GM12878 (cell line): ENCODE data around the gene PURA. TPM values are rescaled to one million over a fixed set of nuclear protein-coding genes. Genes with fewer than 3 reads are reported as not detected.

Source experiments
- ATAC-seq: fragments of 200-7000 bp; cut with Tn5 transposase; 3 replicates; pipeline ENCODE4 v1.9.1; 2020; ENCODE audit warnings: mild to moderate bottlenecking, moderate library complexity
- BruUV-seq: library from RNA; stranded (reverse); fragments of 400-500 nt; replicated peaks from 2 replicates; lab custom pipeline; 2021; lab: Mats Ljungman, UMichigan
- CTCF ChIA-PET: fragments of 300-600 bp; sonication (Branson Sonifier 250); formaldehyde crosslinking; extraction: SDS; loops from one replicate; lab custom pipeline; 2021; ENCODE audit warnings: inconsistent platforms; lab: Yijun Ruan, JAX
- POLR2A ChIA-PET: fragments of 350-600 bp; formaldehyde crosslinking; extraction: SDS; loops from one replicate; lab custom pipeline; 2021; ENCODE audit warnings: inconsistent platforms; lab: Charles Lee
- RAD21 ChIA-PET: fragments of 300-600 bp; sonication (Branson Sonifier 250); formaldehyde crosslinking; loops from one replicate; lab custom pipeline; 2023; ENCODE audit warnings: antibody characterized with exemption; ENCODE audit not compliant: unreplicated experiment; lab: Charles Lee
- SMC1A ChIA-PET: fragments of 300-600 bp; sonication (Branson Sonifier 250); formaldehyde crosslinking; loops from one replicate; lab custom pipeline; 2023; ENCODE audit not compliant: unreplicated experiment, uncharacterized antibody; lab: Charles Lee
- DNase-seq: peaks from one replicate; pipeline ENCODE4 v3.0.0-alpha.2; 2011; ENCODE audit warnings: low read depth, low spot score
- FAIRE-seq: peaks from 3 replicates; lab custom pipeline; 2011; peaks lifted over from hg19 to GRCh38; lab: Jason Lieb, UNC
- H2AFZ ChIP-seq: 2 replicates; pipeline ENCODE4 v1.6.0; 2011; ENCODE audit warnings: low read depth, low read length, control low read depth; ENCODE audit not compliant: control insufficient read depth
- H3K27ac ChIP-seq: 2 replicates; pipeline ENCODE4 v1.5.1; 2011; ENCODE audit warnings: control low read depth; ENCODE audit not compliant: control insufficient read depth, insufficient read depth
- H3K27me3 ChIP-seq, 2 experiments: replicated peaks in 1 of 2; 2 replicates each; pipeline versions ENCODE4 v1.6.0 to v1.6.1; 2011; ENCODE audit warnings: low read length in 1 of 2; ENCODE audit not compliant: control insufficient read depth in 2 of 2, insufficient read depth in 2 of 2
- H3K36me3 ChIP-seq, 2 experiments: 2 replicates each; pipeline ENCODE4 v1.5.1; 2011; ENCODE audit warnings: low read length in 1 of 2; ENCODE audit not compliant: control insufficient read depth in 2 of 2, insufficient read depth in 2 of 2
- H3K4me1 ChIP-seq: 2 replicates; pipeline ENCODE4 v1.6.1; 2011; ENCODE audit warnings: mild to moderate bottlenecking, low read length, moderate library complexity, mixed read lengths; ENCODE audit not compliant: control insufficient read depth, insufficient read depth
- H3K4me2 ChIP-seq: 2 replicates; pipeline ENCODE4 v1.6.0; 2011; ENCODE audit warnings: control low read depth; ENCODE audit not compliant: control insufficient read depth, insufficient read depth
- H3K4me3 ChIP-seq: fragments of 200-600 bp; sonication (generic); 2 replicates; pipeline ENCODE4 v1.5.1; 2016
- H3K79me2 ChIP-seq: 2 replicates; pipeline ENCODE4 v1.6.0; 2011; ENCODE audit warnings: low read length; ENCODE audit not compliant: control insufficient read depth, insufficient read depth
- H3K9ac ChIP-seq: 2 replicates; pipeline ENCODE4 v1.8.0; 2011; ENCODE audit warnings: low read length, control low read depth, mixed read lengths; ENCODE audit not compliant: control insufficient read depth, insufficient read depth
- H3K9me3 ChIP-seq: replicated peaks from 3 replicates; pipeline ENCODE4 v1.5.1; 2011; ENCODE audit warnings: mild to moderate bottlenecking, low read length; ENCODE audit not compliant: control insufficient read depth, insufficient read depth
- H4K20me1 ChIP-seq: 2 replicates; pipeline ENCODE4 v1.6.0; 2011; ENCODE audit not compliant: control insufficient read depth, insufficient read depth
- BACH1 ChIP-seq: fragments of 450-650 bp; IDR thresholded peaks from 2 replicates; pipeline ENCODE4 v1.6.1; 2017; ENCODE audit warnings: mild to moderate bottlenecking, borderline replicate concordance
- CHD2 ChIP-seq: IDR thresholded peaks from 2 replicates; pipeline ENCODE4 v1.6.1; 2011; ENCODE audit warnings: low read depth, low read length, improper control_type of control experiment, borderline replicate concordance
- CREB1 ChIP-seq: IDR thresholded peaks from 2 replicates; pipeline ENCODE4 v1.6.1; 2012; ENCODE audit warnings: low read depth, mild to moderate bottlenecking, inconsistent platforms
- EP300 ChIP-seq, 2 experiments: fragments of 150-350 bp in 1 of 2; IDR thresholded peaks; 2 replicates each; pipeline ENCODE4 v1.6.1; 2011 to 2012; ENCODE audit warnings: low read depth in 2 of 2, low read length in 2 of 2, borderline replicate concordance in 1 of 2, improper control_type of control experiment in 1 of 2, inconsistent platforms in 1 of 2; ENCODE audit not compliant: control insufficient read depth in 1 of 2
- KDM1A ChIP-seq: fragments of 200-600 bp; sonication (generic); IDR thresholded peaks from 2 replicates; pipeline ENCODE4 v1.6.1; 2016; ENCODE audit warnings: borderline replicate concordance
- MLLT1 ChIP-seq: fragments of 450-650 bp; IDR thresholded peaks from 2 replicates; pipeline ENCODE4 v1.6.1; 2016; ENCODE audit warnings: mild to moderate bottlenecking
- MYC ChIP-seq: IDR thresholded peaks from 2 replicates; pipeline ENCODE4 v1.6.1; 2011; ENCODE audit warnings: mild to moderate bottlenecking, low read length, moderate library complexity, inconsistent platforms; ENCODE audit not compliant: insufficient read depth, insufficient replicate concordance, insufficient read length, severe bottlenecking
- NR2F1 ChIP-seq: fragments of 450-650 bp; conservative IDR thresholded peaks from 2 replicates; pipeline ENCODE4 v1.6.1; 2017; ENCODE audit warnings: mild to moderate bottlenecking
- SMAD5 ChIP-seq: IDR thresholded peaks from 2 replicates; pipeline ENCODE4 v1.6.1; 2016; ENCODE audit warnings: antibody characterized with exemption, low read depth
- ZBTB4 ChIP-seq: fragments of 450-650 bp; formaldehyde crosslinking; IDR thresholded peaks from 2 replicates; pipeline ENCODE4 v1.4.0; 2022; ENCODE audit warnings: mild to moderate bottlenecking, moderate library complexity
- ZNF622 ChIP-seq: fragments of 450-650 bp; IDR thresholded peaks from 2 replicates; pipeline ENCODE4 v1.6.1; 2017; ENCODE audit warnings: mild to moderate bottlenecking, inconsistent platforms
- ZSCAN29 ChIP-seq: fragments of 450-650 bp; IDR thresholded peaks from 2 replicates; pipeline ENCODE4 v1.6.1; 2017; ENCODE audit warnings: mild to moderate bottlenecking, moderate library complexity
- WGBS: methylation state at CpG from one replicate; pipeline ENCODE4 v1.1.6; 2016; ENCODE audit warnings: low lambda C conversion rate; ENCODE audit not compliant: insufficient replicate concordance, insufficient coverage; ENCODE audit errors: missing lambda C conversion rate; 5-methylcytosine and 5-hydroxymethylcytosine counted together
- in situ Hi-C: fragments of 300-500 bp; cut with MboI; formaldehyde crosslinking; loops from 9 replicates; pipeline ENCODE4 v1.14.3; 2018; ENCODE audit warnings: mixed read lengths
- intact Hi-C: fragments of 100-400 bp; cut with micrococcal nuclease; formaldehyde crosslinking; loops from one replicate; pipeline ENCODE4 v1.14.2; 2022; ENCODE audit not compliant: unreplicated experiment
- polyA plus RNA-seq, 11 experiments: library from polyadenylated mRNA; depleted of rRNA in 4 of 11; unstranded in 6 of 11; stranded (reverse) in 5 of 11; fragments of >200 nt; fragmentation: Nextera tagmentation in 4 of 11; fragmentation: Illumina TruSeq in 1 of 11; extraction: Ambion mirVana in 4 of 11; extraction: Trizol in 1 of 11; gene quantifications; 1 replicate in 1 of 11; 2 replicates in 10 of 11; pipeline versions ENCODE4 v1.2.1 to v1.2.3, GENCODE V29; 2011 to 2016; ENCODE audit warnings: inconsistent platforms in 2 of 11, missing spikeins in 2 of 11, low read depth in 1 of 11
- total RNA-seq, 4 experiments: library from RNA; depleted of rRNA in 3 of 4; stranded (reverse); fragments of >200 nt in 3 of 4; fragmentation: Illumina TruSeq in 1 of 4; extraction: Trizol in 1 of 4; gene quantifications; 2 replicates each; pipeline versions ENCODE4 v1.2.1 to v1.2.3, GENCODE V29; 2013 to 2021

The PURA gene
- total and polyA plus RNA-seq, 10 of the 15 experiments (the other 5 are each of a cell fraction or from before 2014, with no cell fraction given) = 3.3 to 11.8 (median 5.8) TPM

GRCh38 chr5:140128376-140128775 is 14.5 kb downstream of the PURA start:
- in situ Hi-C loops = no loop called here
- FAIRE-seq (no peak), DNase-seq (no peak), ATAC-seq (no peak)
- no peaks in the 10 kb centered on the region for H3K36me3 ChIP-seq
- POLR2A ChIA-PET = no interaction called here
- SMC1A ChIA-PET = no interaction called here
- no peaks in the 10 kb centered on the region for H3K27me3 ChIP-seq
- no TSS peak for BruUV-seq
- H3K9ac ChIP-seq = no peak overlapping the region
- peaks cover 3% of the 10 kb centered on the region for H3K79me2 ChIP-seq
- H4K20me1 ChIP-seq = no peaks in the 10 kb centered on the region; the same call in 1 of the 2 replicates
- H3K4me3 ChIP-seq = no peak overlapping the region
- H3K27ac ChIP-seq = no peak overlapping the region
- 80% methylated on average over 5 of the region's 5 CpGs for WGBS
- no peak overlapping the region for H3K4me2 ChIP-seq
- H3K9me3 ChIP-seq = no peaks in the 10 kb centered on the region
- H3K4me1 ChIP-seq = peaks cover 12% of the 10 kb centered on the region
- TF ChIP-seq MYC (no peak), CHD2 (no peak), EP300 (IDR thresholded peaks at IDR 0.05; ENCODE audit: borderline replicate concordance in 1 of 2, control insufficient read depth in 1 of 2, low read depth in 2 of 2, low read length in 2 of 2) (no peak), ZNF622 (no peak), NR2F1 (no peak), BACH1 (no peak), ZBTB4 (no peak), MLLT1 (no peak), CREB1 (no peak), SMAD5 (no peak), KDM1A (no peak), ZSCAN29 (no peak)
- intact Hi-C loops = no loop called here
- H2AFZ ChIP-seq = no peak overlapping the region
- CTCF ChIA-PET = interaction anchor here (0.7 to 1.6 kb wide), 2 partner anchors 11 to 162 kb away, joined by 3 read pairs; no protein-coding TSS in a partner anchor
- RAD21 ChIA-PET = no interaction called here
